Fibroblast of pulmonary artery (primary cell): Measurements from ENCODE around the gene SPDYE6.
"Not testable (repeated sequence)": the region's sequence is repeated elsewhere in the genome, so short reads cannot be mapped to it uniquely, and the experiment has no call there.

ENCODE experiments used
- DNase-seq: peaks from one replicate; pipeline ENCODE4 v3.0.0-alpha.2; 2010; ENCODE audit warnings: low read depth
- H3K4me3 ChIP-seq: replicated peaks from 2 replicates; pipeline ENCODE4 v1.5.1; 2011; ENCODE audit warnings: low read depth, mild to moderate bottlenecking, control low read depth, low read length, moderate library complexity
- TF ChIP-seq, protein P1 (sequence below): IDR thresholded peaks from 2 replicates; pipeline ENCODE4 v1.5.1; 2011; ENCODE audit warnings: mild to moderate bottlenecking, control low read depth, low read length, inconsistent platforms; ENCODE audit errors: missing control alignments

The SPDYE6 gene

DNA sequence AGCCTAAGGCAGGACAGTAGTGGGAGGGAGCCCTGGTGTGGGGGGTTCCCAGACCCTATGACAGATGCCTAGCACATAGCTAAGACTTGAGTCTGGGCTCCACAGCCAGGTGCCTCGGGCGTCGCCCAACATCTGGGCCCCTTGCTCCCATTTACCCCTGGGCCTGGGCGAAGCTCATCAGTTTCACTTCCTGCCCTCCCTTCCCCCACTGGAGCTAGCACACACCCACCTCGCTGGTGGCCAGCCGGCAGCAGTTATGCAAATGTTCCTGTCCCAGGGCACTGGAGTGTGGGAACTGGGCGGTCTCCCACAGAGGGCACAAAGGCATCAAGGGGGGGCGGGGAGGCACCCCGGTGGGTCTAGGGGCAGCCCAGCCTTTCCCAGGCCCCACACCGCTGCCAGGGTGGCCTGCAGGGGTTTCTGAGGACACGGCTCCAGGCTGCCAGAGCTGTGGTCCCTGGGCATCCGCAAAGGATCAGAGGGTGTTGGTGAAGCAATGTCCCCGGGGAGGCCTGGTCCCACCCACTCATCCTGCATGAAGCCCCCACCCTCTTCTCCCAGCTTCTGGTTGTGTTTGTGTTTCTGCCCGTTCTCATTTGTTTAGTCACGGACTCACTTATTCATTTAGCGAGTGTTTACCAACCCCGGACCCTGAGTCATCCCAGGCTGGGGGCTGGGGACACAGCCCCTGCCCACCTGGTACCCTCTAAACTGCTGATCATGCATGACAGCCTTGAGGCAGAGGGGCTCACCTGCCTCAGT lies 49.1 kb downstream of the SPDYE6 start:
- TF ChIP-seq, protein P1, sequence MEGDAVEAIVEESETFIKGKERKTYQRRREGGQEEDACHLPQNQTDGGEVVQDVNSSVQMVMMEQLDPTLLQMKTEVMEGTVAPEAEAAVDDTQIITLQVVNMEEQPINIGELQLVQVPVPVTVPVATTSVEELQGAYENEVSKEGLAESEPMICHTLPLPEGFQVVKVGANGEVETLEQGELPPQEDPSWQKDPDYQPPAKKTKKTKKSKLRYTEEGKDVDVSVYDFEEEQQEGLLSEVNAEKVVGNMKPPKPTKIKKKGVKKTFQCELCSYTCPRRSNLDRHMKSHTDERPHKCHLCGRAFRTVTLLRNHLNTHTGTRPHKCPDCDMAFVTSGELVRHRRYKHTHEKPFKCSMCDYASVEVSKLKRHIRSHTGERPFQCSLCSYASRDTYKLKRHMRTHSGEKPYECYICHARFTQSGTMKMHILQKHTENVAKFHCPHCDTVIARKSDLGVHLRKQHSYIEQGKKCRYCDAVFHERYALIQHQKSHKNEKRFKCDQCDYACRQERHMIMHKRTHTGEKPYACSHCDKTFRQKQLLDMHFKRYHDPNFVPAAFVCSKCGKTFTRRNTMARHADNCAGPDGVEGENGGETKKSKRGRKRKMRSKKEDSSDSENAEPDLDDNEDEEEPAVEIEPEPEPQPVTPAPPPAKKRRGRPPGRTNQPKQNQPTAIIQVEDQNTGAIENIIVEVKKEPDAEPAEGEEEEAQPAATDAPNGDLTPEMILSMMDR, result no peak
- DNase-seq, result no peak
- H3K4me3 ChIP-seq, result no peak overlapping the region

DNA sequence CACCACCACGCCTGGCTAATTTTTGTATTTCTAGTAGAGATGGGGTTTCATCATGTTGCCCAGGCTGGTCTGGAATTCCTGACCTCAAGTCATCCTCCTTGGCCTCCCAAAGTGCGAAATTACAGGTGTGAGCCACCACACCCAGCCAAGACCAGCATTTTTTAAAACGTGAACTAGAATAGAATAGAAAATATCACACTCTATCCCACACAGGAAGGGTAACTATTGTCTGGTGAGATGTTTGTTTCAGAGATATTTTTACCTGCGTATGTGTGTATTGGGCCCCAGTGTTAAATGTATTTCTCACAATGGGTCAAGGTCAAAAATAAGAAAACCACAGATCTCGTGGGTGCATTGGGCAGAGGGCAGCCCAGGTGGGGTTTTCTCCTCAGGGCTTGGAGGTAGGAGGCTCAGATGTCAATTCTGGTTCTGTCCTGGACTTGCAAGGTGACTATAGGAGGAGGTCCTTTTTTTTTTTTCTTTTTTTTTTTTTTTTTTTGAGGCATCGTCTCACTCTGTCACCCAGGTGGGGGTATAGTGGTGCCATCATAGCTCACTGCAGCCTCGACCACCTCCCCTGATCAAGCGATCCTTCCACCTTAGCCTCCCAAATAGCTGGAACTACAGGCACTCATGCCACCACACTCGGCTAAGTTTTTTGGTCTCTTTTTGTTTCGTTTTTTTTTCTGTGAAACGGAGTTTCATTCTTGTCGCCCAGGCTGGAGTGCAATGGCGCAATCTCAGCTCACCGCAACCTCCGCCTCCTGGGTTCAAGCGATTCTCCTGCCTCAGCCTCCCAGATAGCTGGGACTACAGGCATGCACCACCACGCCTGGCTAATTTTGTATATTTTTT lies 50.6 kb downstream of the SPDYE6 start:
- DNase-seq, result no peak
- TF ChIP-seq, protein P1, result no peak
- H3K4me3 ChIP-seq, result no peak overlapping the region

DNA sequence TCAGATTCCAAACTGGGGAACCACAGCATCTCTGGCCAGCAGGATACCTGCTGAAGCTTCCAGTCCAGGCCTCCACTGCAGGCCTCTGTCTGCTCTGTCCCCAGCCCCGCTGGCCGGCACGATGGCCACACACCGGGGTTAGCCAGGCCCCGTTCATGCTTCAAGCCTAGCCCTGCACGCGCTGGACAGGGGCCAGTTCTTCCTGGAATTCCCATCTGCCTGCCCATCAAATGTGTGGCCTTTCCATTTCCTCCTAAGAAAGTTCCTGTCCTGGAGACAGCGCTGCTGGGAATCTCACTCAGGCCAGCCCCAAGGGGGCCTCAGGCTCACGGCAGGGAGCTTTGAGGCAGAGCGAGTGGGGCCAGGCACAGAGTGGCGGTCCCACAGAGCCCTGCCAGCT lies 51.6 kb downstream of the SPDYE6 start:
- no peak for DNase-seq
- TF ChIP-seq, protein P1, result no peak
- no peak overlapping the region for H3K4me3 ChIP-seq

DNA sequence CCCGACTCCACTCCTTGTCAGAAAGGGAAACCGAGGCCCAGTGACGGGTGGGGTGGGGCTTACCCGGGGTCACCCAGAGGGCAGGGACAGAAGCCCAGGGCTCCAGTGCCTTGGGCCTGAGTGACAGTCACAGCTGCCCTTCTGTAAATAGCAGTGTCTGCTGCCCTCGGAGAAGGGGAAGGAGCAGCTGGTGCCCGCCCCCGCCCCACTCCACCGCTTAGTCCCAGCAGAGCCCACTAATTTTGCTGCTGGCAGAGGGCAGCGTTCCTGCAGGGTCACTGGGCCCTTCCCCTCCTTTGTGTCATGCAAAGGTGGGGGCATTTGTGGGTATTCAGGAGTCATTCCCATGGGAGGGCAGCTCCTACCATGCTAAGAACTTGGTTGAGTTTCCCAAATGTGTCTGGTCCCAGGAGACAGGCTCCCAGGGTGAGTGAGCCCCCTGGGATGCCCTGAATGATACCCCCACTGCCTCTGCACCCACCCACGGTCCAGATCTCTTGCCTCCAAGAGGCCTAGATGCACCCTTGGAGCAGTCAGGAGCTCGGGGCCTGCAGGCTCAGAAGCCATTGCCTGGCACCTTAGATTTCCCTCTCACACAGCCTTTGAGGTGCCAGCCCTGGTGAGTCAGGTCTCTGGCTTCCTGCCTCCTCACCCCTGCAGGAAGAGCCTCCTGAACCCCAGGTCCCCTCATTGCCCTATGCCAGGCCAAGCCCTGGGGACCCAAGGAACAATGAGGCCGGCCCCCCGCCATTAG lies 52.4 kb downstream of the SPDYE6 start:
- no peak overlapping the region for H3K4me3 ChIP-seq
- TF ChIP-seq, protein P1, result no peak
- DNase-seq, result no peak

DNA sequence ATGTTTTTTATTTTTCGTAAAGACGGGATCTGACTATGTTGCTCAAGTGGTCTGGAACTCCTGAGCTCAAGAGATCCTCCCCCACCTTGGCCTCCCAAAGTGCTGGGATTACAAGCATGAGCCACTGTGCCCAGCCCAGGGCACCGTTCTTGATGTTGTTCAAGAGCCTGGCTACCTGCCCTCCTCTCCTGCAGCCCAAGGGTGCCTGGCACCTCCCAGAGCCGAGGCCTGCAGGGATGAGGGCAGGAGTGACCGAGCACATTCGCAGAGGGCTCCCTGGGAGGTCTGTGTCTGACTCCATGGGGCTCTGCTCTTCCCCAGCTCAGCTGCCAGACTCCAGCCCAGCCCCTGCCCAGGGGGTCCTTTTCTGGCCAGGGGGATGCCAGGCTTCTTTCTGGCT lies 54.2 kb downstream of the SPDYE6 start:
- no peak for DNase-seq
- no peak overlapping the region for H3K4me3 ChIP-seq
- TF ChIP-seq, protein P1, result no peak

DNA sequence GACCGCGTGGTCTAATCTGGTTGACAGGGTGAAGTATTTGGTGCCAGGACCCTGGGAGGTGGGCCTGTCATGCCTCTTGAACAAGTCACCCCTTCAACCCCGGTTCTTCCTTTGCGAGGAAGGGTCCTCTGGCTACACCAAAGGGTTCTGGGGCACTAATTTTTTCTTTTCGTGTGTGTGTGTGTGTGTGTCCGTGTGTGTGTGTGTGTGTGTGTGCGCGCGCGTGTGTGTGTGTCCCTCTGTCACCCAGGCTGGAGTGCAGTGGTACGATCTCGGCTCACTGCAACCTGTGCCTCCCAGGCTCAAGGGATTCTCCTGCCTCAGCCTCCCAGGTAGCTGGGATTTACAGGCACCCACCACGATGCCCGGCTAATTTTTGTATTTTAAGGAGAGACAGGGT lies 54.9 kb downstream of the SPDYE6 start:
- not testable (repeated sequence) for DNase-seq, H3K4me3 ChIP-seq
